Measurements from ENCODE around the gene CEP89.

The CEP89 gene

GRCh38 chr19:32866564-32867265 is 105.0 kb downstream of the CEP89 start:
- H3K36me3 ChIP-seq (ENCODE audit: insufficient read depth): no peaks in the 10 kb centered on the region
- H3K4me1 ChIP-seq (ENCODE audit: low read depth, poor library complexity, severe bottlenecking): peaks cover 11% of the 10 kb centered on the region
- H3K4me3 ChIP-seq (IDR thresholded peaks at IDR 0.05; ENCODE audit: insufficient read depth, low read depth, low read length): no peak overlapping the region
- no peaks in the 10 kb centered on the region for H3K79me2 ChIP-seq (ENCODE audit: insufficient read depth, low read depth)
- no peak for TF ChIP-seq CTCF (conservative IDR thresholded peaks at IDR 0.05; ENCODE audit: low read depth, low read length)
- H3K27ac ChIP-seq: no peak overlapping the region
- H3K9ac ChIP-seq: no peak overlapping the region
- no peak overlapping the region for H2AFZ ChIP-seq (ENCODE audit: low read depth)
- no peaks in the 10 kb centered on the region for H3K27me3 ChIP-seq (ENCODE audit: insufficient read depth, low read depth)
- no peaks in the 10 kb centered on the region for H4K20me1 ChIP-seq (ENCODE audit: insufficient read depth)
- H3K4me2 ChIP-seq: no peak overlapping the region

- no peak overlapping the region for H3K4me3 ChIP-seq (IDR thresholded peaks at IDR 0.05; ENCODE audit: insufficient read depth, low read depth, low read length)
- H2AFZ ChIP-seq (ENCODE audit: low read depth): no peak overlapping the region
- no peak overlapping the region for H3K9ac ChIP-seq
- H3K36me3 ChIP-seq (ENCODE audit: insufficient read depth): no peaks in the 10 kb centered on the region
- no peak overlapping the region for H3K4me2 ChIP-seq
- H3K27me3 ChIP-seq (ENCODE audit: insufficient read depth, low read depth): no peaks in the 10 kb centered on the region
- H3K27ac ChIP-seq: no peak overlapping the region
- H3K79me2 ChIP-seq (ENCODE audit: insufficient read depth, low read depth): no peaks in the 10 kb centered on the region
- H4K20me1 ChIP-seq (ENCODE audit: insufficient read depth): no peaks in the 10 kb centered on the region
- peaks cover 11% of the 10 kb centered on the region for H3K4me1 ChIP-seq (ENCODE audit: low read depth, poor library complexity, severe bottlenecking)
- no peak for TF ChIP-seq CTCF (conservative IDR thresholded peaks at IDR 0.05; ENCODE audit: low read depth, low read length)
These were observed 105.7 kb downstream of the CEP89 start for GRCh38 chr19:32866061-32866460.

GRCh38 chr19:32865326-32865725 is 106.4 kb downstream of the CEP89 start:
- peaks cover 11% of the 10 kb centered on the region for H3K4me1 ChIP-seq (ENCODE audit: low read depth, poor library complexity, severe bottlenecking)
- H4K20me1 ChIP-seq (ENCODE audit: insufficient read depth): no peaks in the 10 kb centered on the region
- H3K79me2 ChIP-seq (ENCODE audit: insufficient read depth, low read depth): no peaks in the 10 kb centered on the region
- H3K4me3 ChIP-seq (IDR thresholded peaks at IDR 0.05; ENCODE audit: insufficient read depth, low read depth, low read length): no peak overlapping the region
- no peak overlapping the region for H3K4me2 ChIP-seq
- no peak for TF ChIP-seq CTCF (conservative IDR thresholded peaks at IDR 0.05; ENCODE audit: low read depth, low read length)
- no peaks in the 10 kb centered on the region for H3K36me3 ChIP-seq (ENCODE audit: insufficient read depth)
- H3K9ac ChIP-seq: no peak overlapping the region
- no peak overlapping the region; the same call in 1 of the 2 replicates for H3K27ac ChIP-seq
- no peaks in the 10 kb centered on the region for H3K27me3 ChIP-seq (ENCODE audit: insufficient read depth, low read depth)
- no peak overlapping the region for H2AFZ ChIP-seq (ENCODE audit: low read depth)

- H3K4me1 ChIP-seq (ENCODE audit: low read depth, poor library complexity, severe bottlenecking): peaks cover 11% of the 10 kb centered on the region
- H2AFZ ChIP-seq (ENCODE audit: low read depth): no peak overlapping the region
- H3K27ac ChIP-seq: no peak overlapping the region
- no peak for TF ChIP-seq CTCF (conservative IDR thresholded peaks at IDR 0.05; ENCODE audit: low read depth, low read length)
- H3K4me2 ChIP-seq: no peak overlapping the region
- H3K4me3 ChIP-seq (IDR thresholded peaks at IDR 0.05; ENCODE audit: insufficient read depth, low read depth, low read length): no peak overlapping the region
- no peaks in the 10 kb centered on the region for H3K79me2 ChIP-seq (ENCODE audit: insufficient read depth, low read depth)
- no peaks in the 10 kb centered on the region for H3K36me3 ChIP-seq (ENCODE audit: insufficient read depth)
- no peaks in the 10 kb centered on the region for H4K20me1 ChIP-seq (ENCODE audit: insufficient read depth)
- no peak overlapping the region for H3K9ac ChIP-seq
- no peaks in the 10 kb centered on the region for H3K27me3 ChIP-seq (ENCODE audit: insufficient read depth, low read depth)
These were observed 107.3 kb downstream of the CEP89 start for GRCh38 chr19:32864318-32865007.
